ENCODE data around the gene SRPK3. TPM values are rescaled to one million over a fixed set of nuclear protein-coding genes. Genes with fewer than 3 reads are reported as not detected.

The SRPK3 gene
- total RNA-seq, 1 donor from 2014 or later: 0.50 TPM

DNA sequence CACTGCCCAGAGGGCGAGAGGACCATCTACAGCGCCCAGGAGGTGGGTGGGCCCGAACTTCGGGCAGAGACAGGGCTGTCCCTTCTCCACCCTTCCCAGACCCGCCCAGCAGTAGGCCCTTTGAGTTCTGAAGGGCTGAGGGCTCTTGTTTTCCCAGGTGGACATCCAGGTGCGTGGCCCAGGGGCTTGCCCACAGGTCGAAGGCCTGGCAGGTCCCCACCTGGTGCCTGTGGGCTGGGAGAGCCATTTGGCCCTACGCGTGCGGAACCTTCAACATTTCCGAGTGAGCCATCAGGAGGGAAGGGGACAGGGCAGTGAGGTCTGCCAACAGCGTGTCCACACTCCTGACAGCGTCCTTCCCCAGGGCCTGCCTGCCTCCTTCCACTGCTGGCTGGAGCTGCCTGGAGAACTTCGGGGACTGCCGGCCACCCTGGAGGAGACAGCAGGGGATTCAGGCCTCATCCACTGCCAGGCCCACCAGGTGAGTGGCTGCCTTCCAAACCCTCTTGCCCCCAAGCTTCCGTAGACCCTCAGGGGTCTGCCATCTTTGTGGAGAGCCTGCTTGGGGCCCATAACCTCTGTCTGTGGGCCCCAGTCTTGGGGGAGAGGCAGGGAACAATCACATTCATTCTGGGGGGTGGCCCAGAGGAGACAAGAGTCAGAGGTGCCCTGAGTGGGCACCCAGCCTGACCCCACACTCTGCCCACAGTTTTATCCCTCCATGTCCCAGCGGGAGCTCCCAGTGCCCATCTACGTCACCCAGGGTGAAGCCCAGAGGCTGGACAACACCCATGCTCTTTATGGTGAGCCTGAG, 10.0 kb upstream of the SRPK3 start:
- DNase-seq (ENCODE audit: low spot score): no peak
- Mint-ChIP-seq H3K27ac (ENCODE audit: unreplicated experiment) (no peak overlapping the region), H3K4me1 (ENCODE audit: low read depth) (peaks cover 7% of the 10 kb centered on the region), H3K27me3 (ENCODE audit: low read depth) (no peaks in the 10 kb centered on the region), H3K4me3 (ENCODE audit: unreplicated experiment) (no peak overlapping the region), H3K9me3 (ENCODE audit: low read depth) (no peaks in the 10 kb centered on the region), H3K36me3 (ENCODE audit: low read depth) (peaks cover 2% of the 10 kb centered on the region)
- TF ChIP-seq, protein P1, sequence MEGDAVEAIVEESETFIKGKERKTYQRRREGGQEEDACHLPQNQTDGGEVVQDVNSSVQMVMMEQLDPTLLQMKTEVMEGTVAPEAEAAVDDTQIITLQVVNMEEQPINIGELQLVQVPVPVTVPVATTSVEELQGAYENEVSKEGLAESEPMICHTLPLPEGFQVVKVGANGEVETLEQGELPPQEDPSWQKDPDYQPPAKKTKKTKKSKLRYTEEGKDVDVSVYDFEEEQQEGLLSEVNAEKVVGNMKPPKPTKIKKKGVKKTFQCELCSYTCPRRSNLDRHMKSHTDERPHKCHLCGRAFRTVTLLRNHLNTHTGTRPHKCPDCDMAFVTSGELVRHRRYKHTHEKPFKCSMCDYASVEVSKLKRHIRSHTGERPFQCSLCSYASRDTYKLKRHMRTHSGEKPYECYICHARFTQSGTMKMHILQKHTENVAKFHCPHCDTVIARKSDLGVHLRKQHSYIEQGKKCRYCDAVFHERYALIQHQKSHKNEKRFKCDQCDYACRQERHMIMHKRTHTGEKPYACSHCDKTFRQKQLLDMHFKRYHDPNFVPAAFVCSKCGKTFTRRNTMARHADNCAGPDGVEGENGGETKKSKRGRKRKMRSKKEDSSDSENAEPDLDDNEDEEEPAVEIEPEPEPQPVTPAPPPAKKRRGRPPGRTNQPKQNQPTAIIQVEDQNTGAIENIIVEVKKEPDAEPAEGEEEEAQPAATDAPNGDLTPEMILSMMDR (IDR thresholded peaks at IDR 0.05): no peak

DNA sequence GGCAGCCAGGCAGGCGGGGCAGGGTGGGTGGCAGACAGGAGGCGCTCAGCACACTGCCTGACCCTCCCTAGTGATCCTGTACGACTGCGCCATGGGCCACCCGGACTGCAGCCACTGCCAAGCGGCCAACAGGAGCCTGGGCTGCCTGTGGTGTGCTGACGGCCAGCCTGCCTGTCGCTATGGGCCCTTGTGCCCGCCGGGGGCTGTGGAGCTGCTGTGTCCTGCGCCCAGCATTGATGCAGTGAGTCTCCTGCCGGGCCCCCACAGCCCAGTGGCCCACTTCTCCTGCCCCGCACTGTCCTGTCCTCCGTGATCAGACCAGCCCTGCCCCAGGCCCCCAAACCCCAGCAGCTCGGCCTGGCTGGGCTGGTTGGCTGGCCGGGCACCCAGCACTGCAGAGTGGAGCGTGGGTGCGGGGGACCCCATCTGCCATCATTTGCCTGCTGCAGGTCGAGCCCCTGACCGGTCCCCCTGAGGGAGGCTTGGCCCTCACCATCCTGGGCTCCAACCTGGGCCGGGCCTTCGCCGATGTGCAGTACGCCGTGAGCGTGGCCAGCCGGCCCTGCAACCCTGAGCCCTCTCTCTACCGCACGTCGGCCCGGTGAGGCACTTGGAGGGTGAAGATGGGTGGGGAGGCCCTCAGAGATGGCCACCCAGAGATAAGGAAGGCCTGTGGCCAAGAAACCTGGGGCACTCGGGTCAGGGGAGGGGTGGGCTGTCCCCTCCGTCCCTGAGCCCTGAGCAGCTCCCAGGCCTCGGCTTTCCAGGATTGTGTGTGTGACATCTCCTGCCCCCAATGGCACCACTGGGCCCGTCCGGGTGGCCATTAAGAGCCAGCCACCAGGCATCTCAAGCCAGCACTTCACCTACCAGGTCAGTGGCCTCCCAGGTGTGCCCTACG, 9.2 kb upstream of the SRPK3 start:
- peak; percentile 93 for DNase-seq (ENCODE audit: low spot score)
- no peaks in the 10 kb centered on the region for H3K27me3 Mint-ChIP-seq (ENCODE audit: low read depth)
- H3K36me3 Mint-ChIP-seq (ENCODE audit: low read depth): peaks cover 2% of the 10 kb centered on the region
- H3K27ac Mint-ChIP-seq (ENCODE audit: unreplicated experiment): no peak overlapping the region
- H3K4me3 Mint-ChIP-seq (ENCODE audit: unreplicated experiment): no peak overlapping the region
- TF ChIP-seq, protein P1 (IDR thresholded peaks at IDR 0.05): no peak
- peaks cover 3% of the 10 kb centered on the region for H3K4me1 Mint-ChIP-seq (ENCODE audit: low read depth)
- no peaks in the 10 kb centered on the region for H3K9me3 Mint-ChIP-seq (ENCODE audit: low read depth)

GRCh38 chrX:153772316-153773217, 8.3 kb upstream of the SRPK3 start:
- no peaks in the 10 kb centered on the region for H3K9me3 Mint-ChIP-seq (ENCODE audit: low read depth)
- DNase-seq (ENCODE audit: low spot score): peak; percentile 88
- no peaks in the 10 kb centered on the region for H3K4me1 Mint-ChIP-seq (ENCODE audit: low read depth)
- TF ChIP-seq, protein P1 (IDR thresholded peaks at IDR 0.05): no peak
- peaks cover 2% of the 10 kb centered on the region for H3K36me3 Mint-ChIP-seq (ENCODE audit: low read depth)
- no peaks in the 10 kb centered on the region for H3K27me3 Mint-ChIP-seq (ENCODE audit: low read depth)
- no peak overlapping the region for H3K4me3 Mint-ChIP-seq (ENCODE audit: unreplicated experiment)
- no peak overlapping the region for H3K27ac Mint-ChIP-seq (ENCODE audit: unreplicated experiment)

DNA sequence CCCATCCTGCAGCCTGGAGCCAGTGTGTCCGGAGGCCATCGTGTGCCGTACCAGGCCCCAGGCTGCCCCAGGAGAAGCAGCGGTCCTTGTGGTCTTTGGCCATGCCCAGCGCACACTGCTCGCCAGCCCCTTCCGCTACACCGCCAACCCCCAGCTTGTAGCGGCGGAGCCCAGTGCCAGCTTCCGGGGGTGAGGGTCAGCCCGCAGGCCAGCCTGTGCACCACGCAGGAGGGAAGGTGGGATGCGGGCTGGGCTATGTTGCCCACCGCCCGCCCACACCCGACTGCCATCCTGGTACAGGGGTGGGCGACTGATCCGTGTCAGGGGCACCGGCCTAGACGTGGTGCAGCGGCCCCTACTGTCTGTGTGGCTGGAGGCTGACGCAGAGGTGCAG, 7.6 kb upstream of the SRPK3 start:
- no peaks in the 10 kb centered on the region for H3K27me3 Mint-ChIP-seq (ENCODE audit: low read depth)
- peaks cover 2% of the 10 kb centered on the region for H3K36me3 Mint-ChIP-seq (ENCODE audit: low read depth)
- H3K4me1 Mint-ChIP-seq (ENCODE audit: low read depth): no peaks in the 10 kb centered on the region
- H3K9me3 Mint-ChIP-seq (ENCODE audit: low read depth): no peaks in the 10 kb centered on the region
- TF ChIP-seq, protein P1 (IDR thresholded peaks at IDR 0.05): no peak
- DNase-seq (ENCODE audit: low spot score): peak; percentile 93
- no peak overlapping the region for H3K4me3 Mint-ChIP-seq (ENCODE audit: unreplicated experiment)
- no peak overlapping the region for H3K27ac Mint-ChIP-seq (ENCODE audit: unreplicated experiment)
